GM18951 (cell line): ENCODE results near the gene SLC22A17.
"Not testable (repeated sequence)": the region's sequence is repeated elsewhere in the genome, so short reads cannot be mapped to it uniquely, and the experiment has no call there.

Source experiments
- POLR2A ChIP-seq: IDR thresholded peaks from 4 replicates; pipeline ENCODE4 v1.6.1; 2011; ENCODE audit warnings: mild to moderate bottlenecking; ENCODE audit not compliant: insufficient read length, insufficient read depth; ENCODE audit errors: extremely low read depth
- in situ Hi-C: fragments of 300-500 bp; cut with MboI; formaldehyde crosslinking; loops from one replicate; pipeline ENCODE4 v1.12.0; 2022; ENCODE audit warnings: low sequenced_read_pairs, mixed read lengths, inconsistent platforms; ENCODE audit not compliant: unreplicated experiment

Gene SLC22A17

DNA sequence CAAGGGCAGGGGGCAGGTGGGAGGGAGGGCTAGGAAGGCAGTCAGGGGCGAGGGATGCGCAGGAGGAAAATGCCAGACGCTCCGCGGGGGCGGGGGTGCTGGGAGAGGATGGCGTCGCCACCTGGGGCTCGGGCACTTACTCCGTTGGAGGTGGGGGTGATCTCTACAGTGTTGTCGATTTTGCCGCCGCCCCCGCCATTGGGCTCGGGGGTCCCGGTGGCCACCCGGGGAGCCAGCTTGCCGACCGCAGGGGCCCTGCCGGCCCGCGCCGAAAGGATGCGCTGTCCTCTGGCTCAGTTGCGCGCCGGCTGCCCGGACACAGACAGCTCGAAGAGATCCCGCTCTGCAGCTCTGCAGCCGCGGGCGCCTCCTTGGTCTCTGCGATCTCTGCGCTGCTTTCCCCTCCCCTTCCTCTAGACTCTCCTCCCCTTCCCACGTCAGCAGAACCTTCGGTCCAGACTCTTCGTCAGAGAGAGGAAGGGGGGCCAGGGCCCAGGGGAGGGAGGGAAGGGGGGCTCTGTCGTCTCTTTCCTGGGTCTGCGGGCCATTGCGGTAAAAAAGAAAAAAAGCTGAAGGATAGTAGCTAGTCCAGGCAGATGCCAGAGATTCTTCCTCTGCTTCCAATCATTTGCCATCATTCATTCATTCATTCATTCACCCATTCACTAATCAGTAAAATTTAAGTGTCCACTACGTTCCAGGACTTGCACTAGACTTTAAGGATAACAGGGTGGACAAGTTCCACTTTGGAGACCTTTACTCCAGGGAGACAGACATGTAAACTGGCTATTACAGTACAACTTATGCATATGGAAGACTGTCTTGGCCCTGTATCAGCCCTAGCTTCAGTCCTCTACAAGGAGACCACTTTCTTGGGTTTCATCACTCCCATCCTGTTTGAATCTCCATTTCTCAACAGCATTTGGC, at the start of gene SLC22A17:
Gene SLC22A17 (minus strand): TSS at position 382 of the 927 bp plus-strand sequence.
- in situ Hi-C loops, result no loop called here
- no peak for TF ChIP-seq POLR2A

DNA sequence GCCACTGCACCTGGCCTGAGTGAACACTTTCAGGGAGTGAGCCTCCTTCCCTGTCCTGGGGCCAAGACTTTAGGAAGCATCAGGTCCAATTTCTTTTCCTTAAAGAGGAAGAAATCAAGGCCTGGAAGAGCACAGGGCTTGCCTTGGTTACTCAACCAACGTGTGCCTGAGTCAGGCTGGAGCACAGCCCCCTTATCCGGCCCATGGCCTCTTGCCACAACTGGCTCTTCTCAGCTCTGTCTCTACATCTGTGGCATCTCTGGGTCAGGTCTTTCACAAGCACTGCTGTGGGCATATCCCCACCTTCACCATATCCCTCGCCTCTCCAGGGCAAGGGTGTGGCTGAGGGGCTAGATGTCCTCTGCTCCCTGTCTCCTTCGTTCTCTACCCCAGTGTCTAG, 48.6 kb upstream of the SLC22A17 start:
- in situ Hi-C loops, result no loop called here
- no peak for TF ChIP-seq POLR2A

DNA sequence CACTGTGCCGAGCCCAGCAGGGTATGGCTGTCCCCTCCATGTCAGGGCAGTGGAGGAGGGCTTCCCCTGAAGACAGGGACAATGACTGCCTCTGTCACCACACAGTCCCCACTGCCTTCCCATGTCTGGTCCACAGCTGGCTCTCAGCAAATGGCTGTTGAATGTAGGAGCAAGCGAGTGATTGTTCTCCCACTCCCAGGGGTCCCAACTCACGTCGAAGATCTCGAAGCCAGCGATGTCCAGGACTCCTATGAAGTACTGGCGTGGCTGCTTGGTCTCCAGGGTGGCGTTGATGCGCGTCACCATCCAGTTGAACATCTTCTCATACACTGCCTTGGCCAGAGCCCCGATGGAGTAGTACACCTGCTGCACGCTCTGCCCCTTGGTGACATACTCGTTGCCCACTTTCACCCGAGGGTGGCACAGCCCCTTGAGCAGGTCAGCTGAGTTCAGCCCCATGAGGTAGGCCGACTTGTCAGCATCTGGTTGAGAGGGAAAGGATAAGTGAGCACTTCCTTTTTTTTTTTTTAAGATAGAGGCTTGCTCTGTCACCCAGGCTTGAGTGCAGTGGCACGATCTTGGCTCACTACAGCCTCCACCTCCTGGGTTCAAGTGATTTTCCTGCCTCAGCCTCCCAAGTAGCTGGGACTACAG, 47.9 kb upstream of the SLC22A17 start:
- in situ Hi-C loops, result not testable (repeated sequence)

DNA sequence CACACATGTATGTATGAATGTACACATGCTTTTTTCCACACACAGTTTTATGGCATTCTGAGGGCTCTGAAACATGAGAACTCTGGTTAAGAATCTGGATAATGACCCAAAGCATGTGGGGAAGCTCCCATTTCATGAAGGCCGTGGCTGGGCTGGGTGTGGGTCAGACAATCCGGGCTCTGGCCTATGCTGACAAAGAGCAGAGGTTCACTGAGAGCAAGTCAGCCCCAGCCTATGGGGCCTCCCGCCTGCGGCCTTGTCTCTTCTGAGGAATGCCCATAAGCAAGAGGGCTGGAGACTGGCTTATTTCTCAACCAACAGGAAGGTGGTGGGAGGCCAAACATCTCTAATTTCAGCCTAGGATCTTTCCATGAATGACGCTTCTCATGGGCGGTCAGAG, 46.9 kb upstream of the SLC22A17 start:
- in situ Hi-C loops, result no loop called here
- no peak for TF ChIP-seq POLR2A

DNA sequence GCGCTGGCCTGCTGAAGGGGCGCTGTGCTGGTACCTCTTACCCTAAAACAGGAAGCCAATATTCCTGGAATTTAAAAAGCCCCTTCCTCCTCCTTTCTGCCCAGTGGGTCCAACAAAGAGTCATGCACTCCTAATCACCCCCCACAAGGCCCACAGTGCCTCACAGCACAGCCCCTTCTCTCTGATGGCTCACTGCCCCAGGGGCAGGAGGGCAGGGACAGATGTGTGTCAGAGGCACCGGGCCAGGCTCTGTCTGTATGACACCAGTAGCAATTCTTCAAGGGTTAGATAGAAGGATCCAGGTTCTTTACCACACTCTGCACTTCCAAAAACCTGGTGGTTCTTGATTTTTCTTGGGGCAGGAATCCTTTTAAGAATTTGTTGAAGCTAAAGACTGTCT, 46.4 kb upstream of the SLC22A17 start:
- no peak for TF ChIP-seq POLR2A
- in situ Hi-C loops, result no loop called here

DNA sequence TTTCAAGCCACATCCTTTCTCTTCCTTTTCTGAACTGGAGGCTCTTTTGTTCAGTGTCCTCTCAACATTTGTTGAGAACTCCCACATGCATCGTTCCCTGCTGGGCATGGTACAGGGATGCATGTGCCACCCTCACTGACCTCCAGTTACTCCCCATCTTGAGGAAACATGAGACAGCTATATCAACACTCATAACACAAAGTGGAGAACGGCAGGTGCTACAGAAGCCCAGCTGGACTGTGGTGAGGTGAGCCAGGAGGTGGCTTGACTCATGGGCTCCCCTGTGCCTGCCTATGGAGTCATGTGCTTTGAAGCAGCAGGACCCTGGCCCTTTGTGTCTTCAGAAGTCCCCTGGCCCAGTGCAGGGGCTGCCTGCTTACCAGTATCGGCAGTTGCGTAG, 45.7 kb upstream of the SLC22A17 start:
- in situ Hi-C loops, result no loop called here
- TF ChIP-seq POLR2A, result no peak

DNA sequence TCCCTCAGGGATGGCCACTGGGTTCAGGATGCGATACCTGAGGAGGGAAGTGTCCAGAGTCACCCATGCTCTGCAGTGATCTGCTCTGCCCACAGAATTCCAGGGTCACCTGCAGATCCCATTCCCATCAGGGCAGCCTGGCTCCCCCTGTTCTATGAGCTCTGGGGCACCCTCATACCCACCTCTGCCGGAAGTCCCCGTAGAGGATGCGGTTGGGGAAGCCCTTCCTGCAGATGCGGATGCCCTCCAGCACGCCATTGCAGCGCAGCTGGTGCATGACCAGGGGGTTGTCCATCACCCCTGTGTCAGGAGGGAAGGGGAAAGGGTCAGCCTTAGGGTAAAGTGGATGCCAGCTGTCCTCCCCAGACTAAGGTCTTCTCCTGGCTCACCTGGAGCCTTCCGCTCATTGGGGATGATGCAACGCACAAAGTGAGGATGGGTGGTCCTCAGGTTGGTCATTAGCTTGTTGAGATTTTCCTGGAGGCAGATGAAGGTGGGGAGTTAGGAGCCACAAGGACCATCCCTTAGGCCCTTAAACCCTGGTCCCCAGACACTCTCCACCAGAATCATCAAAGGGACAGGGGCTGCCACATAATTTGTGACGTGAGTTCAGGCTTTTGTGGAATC, 44.2 kb upstream of the SLC22A17 start:
- TF ChIP-seq POLR2A, result no peak
- in situ Hi-C loops, result no loop called here

DNA sequence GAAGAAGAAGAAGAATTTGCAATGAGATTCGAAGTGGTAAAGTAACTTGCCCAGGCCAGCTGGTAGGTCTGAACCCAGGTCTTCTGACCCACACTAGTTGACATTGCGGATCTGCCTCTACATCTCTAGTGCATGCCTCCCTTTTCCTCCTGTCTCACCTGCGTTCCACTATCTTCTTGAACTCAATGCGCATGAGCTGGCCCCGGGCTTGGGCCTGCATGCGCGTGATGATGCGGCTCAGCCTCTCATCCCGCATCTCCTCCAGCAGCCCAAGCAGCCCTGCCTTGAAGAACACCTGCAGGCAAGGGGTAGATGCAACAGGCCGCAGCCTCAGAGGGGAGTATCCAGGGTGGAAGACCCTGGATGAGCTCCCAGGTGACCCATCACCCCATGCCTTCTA, 43.4 kb upstream of the SLC22A17 start:
- in situ Hi-C loops, result no loop called here
- no peak for TF ChIP-seq POLR2A

DNA sequence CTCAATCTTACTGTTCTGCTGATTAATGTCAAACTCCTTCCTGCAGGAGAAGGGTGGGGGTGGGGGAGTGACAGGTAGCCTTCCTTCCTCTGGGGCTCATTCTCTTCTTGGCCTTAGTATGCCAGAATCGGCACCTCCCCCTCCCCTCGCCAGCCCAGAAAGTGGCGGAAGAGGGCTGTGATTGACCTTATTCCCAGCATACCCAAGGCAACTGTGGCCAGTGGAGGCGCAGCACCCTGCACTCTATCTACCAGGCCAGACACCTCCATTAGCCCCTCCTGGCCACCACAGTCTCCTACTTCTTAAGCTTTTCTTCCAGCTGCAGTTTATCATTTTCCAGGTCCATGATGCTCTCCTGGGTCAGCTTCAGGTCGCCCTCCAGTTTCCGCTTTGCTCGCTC, 39.9 kb upstream of the SLC22A17 start:
- TF ChIP-seq POLR2A, result no peak
- in situ Hi-C loops, result no loop called here

DNA sequence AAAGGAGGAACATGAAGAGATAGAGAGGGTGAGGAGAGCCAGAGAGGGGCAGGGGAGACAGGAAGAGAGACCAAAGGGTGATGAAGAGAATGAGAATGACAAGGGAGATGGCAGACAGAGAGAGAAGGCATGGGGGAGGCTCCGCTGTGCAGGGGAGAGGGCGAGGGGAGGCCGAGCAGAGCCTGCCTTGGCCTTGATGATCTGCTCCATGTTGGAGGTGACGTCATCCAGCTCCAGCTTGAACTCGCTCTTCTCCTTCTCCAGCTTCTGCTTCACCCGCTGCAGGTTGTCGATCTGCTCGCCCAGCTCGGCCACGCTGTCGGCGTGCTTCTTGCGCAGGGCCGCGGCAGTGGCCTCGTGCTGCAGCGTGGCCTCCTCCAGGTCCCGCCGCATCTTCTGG, 37.2 kb upstream of the SLC22A17 start:
- in situ Hi-C loops, result not testable (repeated sequence)

DNA sequence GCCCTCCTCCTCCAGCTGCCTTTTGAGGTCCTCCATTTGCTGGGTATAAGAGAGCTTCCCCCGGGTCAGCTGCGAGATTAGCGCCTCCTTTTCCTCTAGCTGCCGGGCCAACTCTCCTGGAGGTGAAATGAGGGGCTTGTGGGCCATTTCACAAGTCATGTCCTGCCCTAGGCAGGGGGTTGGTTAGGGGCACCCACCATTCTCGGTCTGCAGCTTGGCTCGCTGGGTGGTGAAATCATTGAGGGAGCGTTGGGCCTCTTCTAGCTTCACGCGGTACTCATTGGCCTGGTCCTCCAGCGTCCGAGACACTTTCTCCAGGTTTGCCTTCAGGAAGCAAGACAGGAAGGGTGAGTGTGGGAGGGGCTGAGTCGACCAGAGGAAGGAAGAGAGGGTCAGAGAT, 36.7 kb upstream of the SLC22A17 start:
- no peak for TF ChIP-seq POLR2A
- in situ Hi-C loops, result no loop called here

DNA sequence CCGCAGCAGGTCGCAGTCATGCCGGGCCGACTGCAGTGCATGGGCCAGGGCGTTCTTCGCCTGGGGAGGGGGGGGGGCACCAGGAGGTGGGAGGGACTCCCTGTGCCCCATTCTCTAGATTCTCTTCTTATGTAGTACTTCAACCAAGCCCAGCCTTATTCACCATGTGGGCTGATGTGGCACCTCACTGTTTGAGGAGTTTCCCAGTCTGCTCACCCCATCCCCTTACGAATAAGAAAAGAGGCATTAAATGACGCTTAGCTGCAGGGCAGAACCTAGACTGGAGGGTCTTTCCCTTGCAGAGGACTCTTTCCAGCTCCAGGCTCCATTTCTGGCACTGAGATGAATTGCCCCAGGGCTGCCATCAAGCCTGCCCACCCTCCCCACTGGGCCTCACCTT, 36.3 kb upstream of the SLC22A17 start:
- in situ Hi-C loops, result no loop called here

DNA sequence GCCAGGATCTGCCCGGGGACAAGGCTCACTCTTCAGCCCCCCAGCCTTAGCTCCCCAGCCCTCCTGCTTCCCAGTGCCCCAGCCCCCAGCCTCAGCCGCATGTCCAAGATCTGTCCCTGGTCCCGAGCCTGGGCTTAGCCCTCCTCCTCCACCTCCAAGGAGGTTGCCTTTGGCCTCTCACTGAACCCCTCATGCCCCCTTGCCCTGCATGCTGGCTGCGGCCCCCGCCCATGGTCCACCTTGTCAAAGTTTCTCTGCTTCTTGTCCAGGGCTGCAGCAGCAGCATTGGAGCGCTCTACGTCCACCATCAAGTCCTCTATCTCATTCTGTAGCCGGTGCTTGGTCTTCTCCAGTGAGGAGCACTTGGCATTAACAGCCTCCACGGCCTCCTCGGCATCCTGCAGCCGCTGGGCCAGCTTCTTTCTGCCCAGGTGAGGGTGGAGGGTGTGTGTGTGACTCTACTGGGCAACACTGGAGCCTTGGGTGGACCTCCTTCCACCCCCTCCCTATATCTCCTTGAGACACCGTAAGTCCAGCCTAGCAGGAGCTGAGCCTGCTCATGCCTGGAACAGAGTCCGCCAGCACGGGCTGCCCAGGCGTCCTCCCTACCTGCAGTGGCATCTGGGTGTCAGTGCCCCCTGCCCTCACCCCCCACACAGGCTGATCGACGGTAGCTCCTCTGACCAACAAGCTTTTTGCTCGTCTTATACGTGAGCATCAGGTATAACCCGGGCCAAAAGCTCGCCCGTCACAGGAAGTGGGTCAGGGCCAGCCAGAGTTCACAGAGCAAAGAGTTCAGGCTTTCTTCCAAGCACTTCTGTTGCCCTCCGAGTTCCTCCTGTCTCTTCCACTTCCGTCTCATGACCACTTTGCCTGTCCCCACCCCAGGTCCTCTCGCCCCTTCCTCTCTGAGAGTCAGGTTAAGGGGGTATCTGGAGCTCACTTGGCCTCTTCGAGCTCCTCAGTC, 35.5 kb upstream of the SLC22A17 start:
- no peak for TF ChIP-seq POLR2A

More for the DNA sequence above, 36.3 kb upstream of the SLC22A17 start:
- no peak for TF ChIP-seq POLR2A

More for the DNA sequence above, 35.5 kb upstream of the SLC22A17 start:
- in situ Hi-C loops, result no loop called here
